HG03095 (cell line): ENCODE measurements around the gene CYB5A.
"Not testable (repeated sequence)": the region's sequence is repeated elsewhere in the genome, so short reads cannot be mapped to it uniquely, and the experiment has no call there.

Experiments
- ATAC-seq: cut with Tn5 transposase; IDR thresholded peaks from one replicate; pipeline ENCODE4 v1.9.1; 2021; ENCODE audit warnings: moderate library complexity; ENCODE audit not compliant: unreplicated experiment

Gene CYB5A

DNA sequence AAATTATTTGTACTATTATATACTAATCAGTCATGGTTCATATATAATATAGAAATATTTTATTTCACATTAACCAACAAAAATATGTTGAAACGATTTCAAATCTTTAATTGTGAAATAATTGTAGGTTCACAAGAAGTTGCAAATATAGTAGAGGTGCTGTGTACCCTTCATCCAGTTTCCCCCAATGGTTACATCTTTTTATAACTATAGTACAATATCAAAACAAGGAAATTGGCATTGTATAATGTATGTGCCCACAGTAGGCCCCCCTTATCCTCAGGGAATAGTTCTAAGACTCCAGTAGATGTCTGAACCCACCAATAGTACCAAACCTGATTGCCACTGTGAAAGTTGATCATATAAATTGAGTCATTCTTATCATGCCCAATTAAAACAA is 7.4 kb upstream of the CYB5A start:
- no peak for ATAC-seq

DNA sequence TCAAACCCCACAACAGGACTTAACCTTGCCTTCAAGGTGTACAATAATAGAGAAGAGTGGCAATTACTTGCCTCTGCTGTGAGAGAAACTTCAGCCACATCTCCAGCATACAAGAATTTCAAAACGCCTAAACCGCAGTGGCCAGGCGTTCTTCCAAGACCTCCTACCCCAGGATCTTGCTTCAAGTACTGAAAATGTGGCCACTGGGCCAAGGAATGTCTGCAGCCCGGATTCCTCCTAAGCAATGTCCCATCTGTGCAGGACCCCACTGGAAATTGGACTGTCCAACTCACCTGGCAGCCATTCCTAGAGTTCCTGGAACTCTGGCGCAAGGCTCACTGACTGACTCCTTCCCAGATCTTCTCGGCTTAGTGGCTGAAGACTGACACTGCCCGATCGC is 2.8 kb upstream of the CYB5A start:
- ATAC-seq, result no peak

DNA sequence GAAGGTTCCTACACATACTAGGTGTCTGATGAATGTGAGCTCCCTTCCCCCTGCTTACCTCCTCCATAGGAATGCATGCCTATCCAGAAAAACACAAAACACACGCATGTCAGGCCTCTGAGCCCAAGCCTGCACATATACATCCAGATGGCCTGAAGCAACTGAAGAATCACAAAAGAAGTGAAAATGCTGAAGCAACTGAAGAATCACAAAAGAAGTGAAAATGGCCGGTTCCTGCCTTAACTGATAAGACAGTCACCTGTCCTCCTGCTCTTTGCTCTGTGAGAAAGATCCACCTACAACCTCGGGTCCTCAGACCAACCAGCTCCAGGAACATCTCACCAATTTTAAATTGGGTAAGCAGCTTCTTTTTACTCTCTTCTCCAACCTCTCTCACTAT is 1.2 kb upstream of the CYB5A start:
- ATAC-seq, result not testable (repeated sequence)

DNA sequence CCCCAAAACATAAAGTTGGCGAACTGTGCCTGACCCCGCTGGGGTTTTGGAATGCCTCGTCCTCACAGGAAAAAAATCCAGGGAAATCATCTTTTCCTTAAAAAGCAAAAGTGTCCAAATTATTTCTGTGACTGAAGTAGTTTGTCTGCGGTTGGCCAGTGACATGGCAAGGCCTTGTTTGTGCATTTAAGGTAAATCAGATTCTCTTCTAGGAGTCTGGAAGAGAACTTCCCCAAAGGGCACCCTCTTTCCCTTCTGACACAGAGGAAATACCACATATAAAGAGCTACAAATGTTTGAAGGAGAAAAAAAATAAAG is 737 bp upstream of the CYB5A start:
- no peak for ATAC-seq

DNA sequence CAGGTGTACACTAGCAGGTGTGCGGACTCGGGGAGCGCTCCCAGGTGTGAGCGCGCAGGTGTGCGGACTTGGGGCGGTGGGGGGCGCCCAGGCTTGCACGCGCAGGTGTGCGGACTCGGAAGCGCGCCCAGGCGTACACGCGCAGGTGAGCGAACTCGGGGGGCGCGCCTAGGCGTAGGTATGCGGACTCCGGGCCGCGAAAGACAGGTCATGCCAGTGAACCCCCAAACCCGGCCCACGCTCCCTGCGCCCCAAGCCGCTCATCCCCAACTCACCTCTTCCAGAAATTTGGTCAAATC is 342 bp downstream of the CYB5A start:
- no peak for ATAC-seq

DNA sequence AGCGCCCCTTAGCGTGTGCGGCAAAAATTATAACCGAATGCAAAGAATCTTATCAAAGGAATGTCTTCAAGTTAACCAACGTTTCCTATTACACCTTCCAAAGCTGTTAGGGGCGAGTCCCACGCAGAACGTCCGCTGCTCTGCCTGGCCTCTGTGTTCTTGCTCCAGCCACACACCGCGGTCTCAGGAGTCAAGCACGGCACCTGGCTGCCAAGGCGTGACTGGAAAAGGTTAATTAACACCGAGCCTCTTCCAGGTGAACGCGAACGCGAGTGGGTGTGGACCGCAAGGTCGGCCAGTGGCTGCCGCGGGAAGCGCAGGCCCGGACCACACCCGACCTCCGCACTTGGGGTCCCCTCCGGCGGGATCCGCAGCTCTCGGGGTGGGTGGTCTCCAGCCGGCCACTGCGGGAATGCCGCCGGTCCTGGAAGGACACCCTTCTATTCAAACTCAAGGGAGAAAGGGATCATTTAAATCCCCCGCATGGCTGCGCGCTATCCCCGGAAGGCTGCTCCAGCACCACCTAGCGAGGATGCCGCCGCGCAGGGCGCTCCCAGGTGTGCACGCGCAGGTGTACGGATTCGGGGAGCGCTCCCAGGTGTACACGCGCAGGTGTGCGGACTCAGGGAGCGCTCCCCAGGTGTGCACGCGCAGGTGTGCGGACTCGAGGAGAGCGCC is 830 bp downstream of the CYB5A start:
- ATAC-seq, result no peak

DNA sequence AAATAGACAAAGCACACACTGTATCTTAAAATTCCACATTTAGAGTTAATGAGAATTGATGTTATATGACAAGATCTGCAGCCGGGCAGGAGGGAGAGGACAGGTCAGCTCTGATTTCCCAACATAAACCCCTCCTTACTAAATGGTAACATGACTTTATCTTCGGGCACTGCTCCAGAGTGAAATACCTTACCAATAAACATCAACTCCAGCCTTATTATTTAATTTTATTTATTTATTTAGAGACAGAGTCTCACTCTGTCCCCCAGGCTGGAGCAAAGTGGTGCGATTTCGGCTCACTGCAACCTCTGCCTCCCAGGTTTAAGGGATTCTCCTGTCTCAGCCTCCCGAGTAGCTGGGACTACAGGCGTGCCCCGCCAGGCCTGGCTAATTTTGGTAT is 1.7 kb downstream of the CYB5A start:
- ATAC-seq, result no peak

DNA sequence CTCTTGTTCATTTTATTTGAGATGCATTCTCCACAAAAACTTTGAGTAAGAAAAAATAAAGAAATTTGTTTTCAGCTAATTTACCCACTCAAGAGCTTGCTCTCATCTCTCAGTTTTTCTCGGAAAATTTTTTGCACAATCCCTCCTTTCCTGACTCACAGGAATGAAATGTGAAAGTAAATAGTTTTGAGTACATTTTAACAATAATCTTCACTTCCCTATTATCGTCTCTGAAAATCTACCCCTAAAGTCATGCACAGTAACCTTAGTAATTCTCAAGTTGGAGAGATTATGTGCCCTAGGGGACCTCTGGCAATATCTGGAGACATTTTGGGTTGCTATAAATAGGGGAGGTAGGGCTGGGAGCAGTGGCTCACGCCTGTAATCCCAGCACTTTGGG is 2.6 kb downstream of the CYB5A start:
- no peak for ATAC-seq

DNA sequence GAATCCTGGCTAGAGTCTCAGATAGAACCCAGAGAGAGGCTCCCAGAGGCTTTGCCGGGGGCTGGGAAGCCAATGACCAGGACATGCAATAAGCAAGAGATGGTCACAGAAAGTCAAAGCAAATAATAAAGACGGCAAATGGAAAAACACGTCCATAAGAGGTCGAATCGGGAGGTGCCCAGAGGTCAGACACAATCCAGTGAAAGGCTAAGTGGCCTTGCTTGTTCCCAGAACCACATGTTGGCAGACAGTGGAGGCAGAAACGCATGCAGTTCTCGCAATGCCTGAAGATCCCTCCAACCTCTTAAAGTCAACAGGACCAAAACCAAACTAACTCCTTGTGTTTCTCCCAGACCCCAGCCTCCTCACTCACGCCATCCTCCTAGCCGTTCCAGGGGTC is 3.0 kb downstream of the CYB5A start:
- no peak for ATAC-seq

DNA sequence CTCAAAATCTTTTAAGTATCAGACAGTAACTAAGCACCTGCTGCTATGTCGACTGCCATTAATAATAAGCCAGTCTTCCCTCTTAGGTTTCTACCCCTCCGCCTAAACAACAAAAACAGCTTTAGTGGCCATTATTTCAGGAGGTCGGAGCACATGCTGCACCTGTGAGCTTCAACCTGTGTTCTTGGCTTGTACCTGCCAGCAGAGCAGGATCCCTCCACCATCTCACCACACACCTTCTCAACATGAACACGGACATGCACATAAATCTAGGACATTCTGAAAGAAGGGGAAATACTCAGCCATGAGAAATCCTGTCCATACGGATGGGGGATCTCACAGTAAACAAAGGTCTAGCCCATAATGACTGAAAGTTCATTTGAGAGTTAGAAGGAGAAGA is 3.7 kb downstream of the CYB5A start:
- no peak for ATAC-seq

DNA sequence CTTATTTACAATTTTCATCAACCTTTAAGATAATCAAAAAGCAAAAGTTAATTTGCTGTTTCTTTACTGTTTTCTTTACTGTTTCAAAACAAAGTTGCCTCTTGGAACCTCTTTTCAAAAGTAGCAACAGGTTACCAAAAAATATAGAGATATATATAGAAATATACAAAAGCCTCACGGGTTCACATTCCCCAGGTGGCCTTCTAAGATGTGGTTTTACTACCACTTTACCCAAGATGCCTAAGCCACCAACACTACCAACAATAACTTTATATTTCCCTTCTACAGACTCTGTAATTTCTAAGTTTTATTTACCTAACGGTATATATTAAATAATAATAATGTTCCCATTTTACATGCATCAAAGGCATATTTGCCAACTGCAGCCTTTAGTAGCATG is 4.9 kb downstream of the CYB5A start:
- no peak for ATAC-seq

DNA sequence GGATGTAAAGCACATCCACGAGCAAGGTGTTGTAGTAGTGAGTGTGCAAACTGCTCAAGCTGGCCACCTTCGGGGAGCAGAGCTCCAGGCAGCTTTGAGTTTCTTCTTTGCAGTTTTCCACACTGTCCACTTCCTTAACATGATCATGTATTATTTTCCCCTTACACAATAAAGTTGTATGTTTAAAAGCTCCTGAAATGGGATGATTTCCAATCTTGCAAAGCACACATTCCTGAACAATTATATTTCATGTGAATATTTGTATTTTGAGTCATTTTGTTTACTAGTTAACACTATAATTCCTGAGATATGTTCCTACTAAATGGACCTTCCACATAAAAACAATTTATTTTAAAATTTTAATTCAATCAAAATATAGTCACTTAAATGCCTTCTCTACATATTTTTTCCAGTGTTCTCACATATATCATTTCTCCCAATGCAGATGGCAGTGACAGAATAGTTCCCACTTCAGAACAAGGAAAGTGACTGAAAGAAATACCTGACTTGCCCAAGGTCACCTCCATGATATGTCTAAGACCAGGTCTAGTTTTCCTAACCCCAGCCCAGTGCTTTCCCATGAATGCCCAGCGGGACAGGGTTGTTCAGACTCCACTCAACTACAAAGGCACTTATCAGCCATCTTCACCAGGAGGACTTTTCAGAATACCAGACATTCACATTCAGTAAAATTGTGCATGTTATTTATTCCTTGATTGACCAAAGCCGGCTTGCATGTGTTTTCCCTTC is 5.5 kb downstream of the CYB5A start:
- no peak for ATAC-seq

DNA sequence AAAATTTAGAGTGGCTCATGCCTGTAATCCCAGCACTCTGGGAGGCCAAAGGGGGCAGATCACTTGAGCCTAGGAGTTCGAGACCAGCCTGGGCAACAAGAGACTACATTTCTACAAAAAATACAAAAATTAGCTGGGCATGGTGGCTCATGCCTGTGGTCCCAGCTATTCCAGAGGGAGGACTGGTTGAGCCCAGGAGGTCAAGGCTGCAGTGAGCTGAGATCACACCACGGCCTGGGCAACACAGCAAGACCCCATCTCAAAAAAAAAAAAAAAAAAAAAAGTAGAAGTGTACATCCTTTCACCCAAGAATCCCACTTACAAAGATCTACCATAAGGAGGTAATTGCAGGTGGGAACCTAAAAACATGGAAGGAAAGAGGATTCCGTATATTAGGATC is 6.2 kb downstream of the CYB5A start:
- not testable (repeated sequence) for ATAC-seq

DNA sequence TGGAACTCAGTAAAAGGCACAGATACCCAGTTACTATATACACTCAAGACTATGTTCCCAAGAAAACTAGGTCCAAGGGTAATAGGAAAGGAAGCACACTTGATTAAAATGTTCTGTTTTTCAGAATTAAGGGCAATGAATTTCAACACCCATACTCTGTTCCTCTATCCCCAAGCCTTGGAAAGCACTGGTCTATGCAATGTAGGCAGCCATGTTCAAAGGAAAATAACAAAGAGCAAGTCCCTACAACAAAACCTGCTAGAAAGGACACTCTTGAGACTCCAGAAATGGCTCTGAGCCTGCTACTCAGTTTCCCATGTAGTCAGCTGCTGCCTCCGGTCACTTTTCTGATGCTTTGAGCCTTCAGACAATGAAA is 6.8 kb downstream of the CYB5A start:
- no peak for ATAC-seq

DNA sequence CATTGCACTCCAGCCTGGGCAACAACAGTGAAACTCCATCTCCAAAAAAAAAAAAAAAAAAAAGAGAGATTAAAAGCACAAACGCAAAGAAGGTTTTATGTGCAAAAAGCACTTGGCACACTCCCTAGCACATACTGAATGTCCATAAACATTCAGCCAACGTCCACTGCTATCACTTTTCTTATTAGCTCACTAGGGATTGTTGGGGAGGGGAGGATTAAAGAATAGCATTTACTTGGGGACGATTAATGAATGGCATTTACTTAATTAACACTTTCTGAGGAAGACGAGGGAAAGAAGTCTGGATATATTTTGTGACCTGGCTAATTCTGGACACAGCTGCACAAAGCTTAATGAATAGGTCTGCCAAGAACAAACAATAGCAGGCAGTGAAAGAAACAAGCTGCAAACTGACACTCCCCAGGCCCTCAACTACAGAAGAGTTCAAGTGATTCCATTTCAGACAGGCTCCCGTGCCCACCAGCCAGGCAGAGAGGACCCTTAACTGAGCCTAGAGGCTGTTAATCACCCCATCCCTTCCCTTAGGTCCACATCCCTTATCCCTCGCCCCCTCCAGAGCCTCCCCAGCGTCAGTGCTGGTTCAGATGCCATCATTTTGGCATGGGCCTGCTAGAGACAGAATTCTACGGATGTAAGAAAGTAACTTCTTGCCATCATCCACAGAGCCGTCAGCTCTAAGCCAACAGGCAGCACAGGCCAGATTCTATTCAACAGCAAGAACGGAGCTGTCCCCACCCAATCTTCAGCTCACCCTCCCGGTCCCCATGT is 7.4 kb downstream of the CYB5A start:
- ATAC-seq, result no peak

DNA sequence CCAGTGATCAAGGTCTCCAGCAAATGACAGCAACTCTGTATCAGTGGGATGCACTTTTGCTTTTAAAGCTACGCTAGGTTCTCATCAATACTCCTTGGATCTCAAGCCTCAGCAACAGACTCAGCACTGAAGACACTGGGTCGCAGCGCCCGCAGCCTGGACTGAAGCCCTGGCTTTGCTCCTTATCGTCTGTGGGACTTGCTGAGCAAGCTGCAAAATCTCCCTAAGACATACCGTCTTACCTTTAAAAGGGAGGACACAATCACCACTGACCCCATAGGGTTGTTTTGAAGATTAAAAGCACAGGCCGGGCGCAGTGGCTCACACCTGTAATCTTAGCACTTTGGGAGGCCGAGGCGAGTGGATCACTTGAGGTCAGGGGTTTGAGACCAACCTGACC is 8.1 kb downstream of the CYB5A start:
- ATAC-seq, result no peak

DNA sequence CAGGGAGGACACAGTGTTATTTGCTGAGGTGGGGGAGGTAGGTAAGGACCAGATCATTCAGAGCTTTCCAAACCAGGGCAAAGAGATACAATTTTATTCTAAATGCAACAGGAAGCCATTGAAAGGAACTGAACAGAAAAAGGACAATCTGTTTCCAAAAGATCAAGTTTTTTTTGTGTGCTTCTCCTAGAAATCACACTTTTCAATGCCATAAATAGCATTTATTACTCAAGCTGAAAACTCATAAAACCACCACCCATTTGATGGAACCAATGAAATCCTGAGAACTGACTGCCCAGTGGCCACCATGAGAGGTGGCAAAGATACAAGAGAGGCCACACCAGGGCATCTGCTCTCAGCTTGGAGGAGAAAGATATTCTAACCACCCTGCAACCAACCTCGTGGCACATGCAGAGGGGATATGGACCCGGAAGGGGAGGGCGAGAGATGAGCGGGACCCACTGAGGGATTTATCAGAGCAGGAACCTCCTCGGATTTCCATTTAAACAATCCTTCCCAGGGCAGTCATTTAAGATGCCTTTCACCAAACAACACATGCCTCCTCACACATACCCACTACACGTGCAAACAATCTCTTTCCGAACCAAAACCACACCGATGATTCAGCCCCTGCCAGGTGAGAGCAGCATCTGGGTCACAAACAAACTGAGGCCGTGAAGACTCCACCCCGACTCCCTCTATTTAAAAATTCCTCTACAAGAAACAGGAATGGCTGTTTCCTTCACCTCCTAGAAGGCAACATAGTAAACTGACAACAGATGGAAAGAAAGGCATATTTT is 8.8 kb downstream of the CYB5A start:
- no peak for ATAC-seq

DNA sequence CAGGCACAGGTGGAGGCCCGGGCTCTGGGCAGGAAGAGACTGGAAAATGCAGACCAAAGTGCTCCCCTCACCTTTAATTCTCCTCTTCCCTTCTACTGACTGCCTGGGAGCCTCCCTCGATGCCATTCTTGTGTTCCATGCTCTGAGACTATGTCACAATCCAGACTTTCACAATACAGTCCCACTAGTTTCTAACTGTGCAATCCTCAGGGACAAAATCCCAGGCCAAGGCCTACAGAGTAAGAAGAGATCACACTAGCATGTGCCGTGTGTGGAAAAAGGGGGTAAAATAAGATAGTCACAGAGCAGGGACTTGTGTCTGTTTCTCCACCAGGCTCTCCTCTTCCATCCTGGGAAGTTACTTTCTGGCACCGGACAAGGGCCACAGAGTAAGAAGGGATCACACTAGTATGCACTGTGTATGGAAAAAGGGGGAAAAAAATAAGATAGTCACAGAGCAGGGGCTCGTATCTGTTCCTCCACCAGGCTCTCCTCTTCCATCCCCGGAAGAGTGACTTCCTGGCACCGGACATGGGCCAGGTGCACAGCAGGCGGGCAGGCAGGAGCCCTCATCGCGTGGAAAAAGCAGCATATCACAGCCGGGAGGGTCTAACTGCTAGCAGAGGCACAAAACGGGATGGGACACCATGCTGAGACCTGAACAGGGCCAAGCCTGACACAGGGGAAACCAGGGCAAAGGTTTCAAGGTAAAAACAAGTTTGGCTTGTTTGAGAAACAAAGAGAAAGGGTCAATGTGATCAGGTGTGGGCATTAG is 9.6 kb downstream of the CYB5A start:
- no peak for ATAC-seq

DNA sequence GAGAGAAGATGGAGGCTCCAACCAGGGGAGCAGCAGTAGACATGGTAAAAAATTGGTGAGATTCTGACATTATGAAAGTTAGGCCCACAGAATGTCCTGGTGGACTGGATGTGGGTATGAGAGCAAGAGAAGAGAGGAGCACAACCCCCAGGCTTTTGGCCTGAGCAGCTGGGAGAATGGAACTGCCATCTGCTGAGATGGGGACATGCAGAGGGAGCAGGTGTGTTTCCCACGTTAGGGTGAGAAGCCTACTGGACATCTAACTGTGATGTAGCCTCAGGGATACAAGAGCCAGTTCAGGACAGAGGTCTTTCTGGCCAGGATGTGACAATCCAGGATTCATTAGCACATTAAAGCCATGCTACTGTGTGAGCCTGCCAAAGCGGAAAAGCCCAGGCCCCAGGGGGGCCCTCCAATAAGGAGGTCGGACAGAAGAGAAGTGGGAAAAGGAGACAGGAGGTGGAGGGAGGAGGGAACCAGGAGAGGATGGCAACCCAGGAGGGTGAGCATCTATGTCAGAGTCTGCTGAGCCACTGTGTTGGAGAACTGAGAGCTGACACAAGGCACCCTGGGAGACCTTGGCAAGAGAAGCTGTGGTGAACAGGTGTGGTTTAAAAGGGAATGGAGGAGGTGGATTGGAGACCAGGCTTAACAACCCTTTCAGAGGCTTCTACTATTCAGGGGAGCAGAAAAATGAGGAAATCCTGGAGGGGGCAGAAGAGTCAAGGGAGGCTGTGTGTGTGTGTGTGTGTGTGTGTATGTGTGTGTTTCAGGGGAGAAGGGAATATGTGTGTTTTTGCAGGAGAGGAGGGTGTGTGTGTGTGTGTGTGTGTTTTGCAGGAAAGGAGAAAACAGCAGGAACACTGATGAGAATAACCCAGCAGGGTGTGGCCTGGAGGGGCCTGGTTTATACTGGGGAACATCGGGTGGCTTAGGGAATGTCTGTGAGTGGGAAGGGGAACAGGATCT is 10.5 kb downstream of the CYB5A start:
- ATAC-seq, result no peak

DNA sequence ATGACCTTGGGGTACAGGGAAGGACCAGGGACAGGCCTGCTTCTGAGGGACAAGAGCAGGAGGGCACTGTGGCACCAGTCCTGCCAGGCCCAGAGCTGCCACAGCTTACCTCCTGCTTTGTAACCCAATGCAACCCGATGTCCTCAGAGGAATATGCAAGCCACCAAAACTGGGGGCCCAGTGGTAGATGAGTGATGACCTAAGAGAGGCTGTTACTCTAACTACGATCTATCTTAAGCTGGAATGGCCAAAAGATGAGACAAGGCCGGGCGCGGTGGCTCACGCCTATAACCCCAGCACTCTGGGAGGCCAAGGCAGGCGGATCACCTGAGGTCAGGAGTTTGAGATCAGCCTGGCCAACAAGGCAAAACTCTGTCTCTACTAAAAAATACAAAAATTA is 12.8 kb downstream of the CYB5A start:
- ATAC-seq, result no peak
